AG10803 (cell line): Measurements from ENCODE around the gene SPINT1.
"Not testable (repeated sequence)": the region's sequence is repeated elsewhere in the genome, so short reads cannot be mapped to it uniquely, and the experiment has no call there.

Source experiments
- DNase-seq: peaks from one replicate; pipeline ENCODE4 v3.0.0; 2010; ENCODE audit warnings: low read depth
- H3K4me3 ChIP-seq: 2 replicates; pipeline ENCODE4 v1.5.1; 2011; ENCODE audit warnings: mild to moderate bottlenecking, low read length, control low read depth
- CTCF ChIP-seq: conservative IDR thresholded peaks from 2 replicates; pipeline ENCODE4 v1.5.1; 2011; ENCODE audit warnings: mild to moderate bottlenecking, low read length, control low read depth, inconsistent platforms

The SPINT1 gene

GRCh38 chr15:40857601-40858341, 13.9 kb downstream of the SPINT1 start:
- H3K4me3 ChIP-seq: no peak overlapping the region
- DNase-seq: peak; percentile 44
- TF ChIP-seq CTCF: peak; percentile 98

- no peak for TF ChIP-seq CTCF
- H3K4me3 ChIP-seq: no peak overlapping the region
Observed at GRCh38 chr15:40858706-40859105, 14.9 kb downstream of the SPINT1 start.

GRCh38 chr15:40859206-40859851, 15.5 kb downstream of the SPINT1 start:
- H3K4me3 ChIP-seq: no peak overlapping the region
- TF ChIP-seq CTCF: peak; percentile 81
- DNase-seq: peak; percentile 60

More at GRCh38 chr15:40858706-40859105, 14.9 kb downstream of the SPINT1 start:
- no peak for DNase-seq

- not testable (repeated sequence) for DNase-seq, H3K4me3 ChIP-seq
Observed at GRCh38 chr15:40861147-40861546, 17.3 kb downstream of the SPINT1 start.

GRCh38 chr15:40863660-40864270, 19.9 kb downstream of the SPINT1 start:
- H3K4me3 ChIP-seq: no peak overlapping the region
- no peak for TF ChIP-seq CTCF
- DNase-seq: no peak

- TF ChIP-seq CTCF: no peak
- no peak overlapping the region for H3K4me3 ChIP-seq
- DNase-seq: no peak
Observed at GRCh38 chr15:40867199-40867598, 23.4 kb downstream of the SPINT1 start.

- DNase-seq: no peak
- no peak overlapping the region for H3K4me3 ChIP-seq
- TF ChIP-seq CTCF: no peak
Observed at GRCh38 chr15:40869686-40870085, 25.8 kb downstream of the SPINT1 start.
